Mucosa of descending colon (tissue), 3 donors: ENCODE data around the gene CNTNAP2. TPM values are rescaled to one million over a fixed set of nuclear protein-coding genes. Genes with fewer than 3 reads are reported as not detected.

ENCODE experiments used
- ATAC-seq: fragments of 200-7000 bp; cut with Tn5 transposase; one replicate; pipeline ENCODE4 v1.9.1; 2020; ENCODE audit warnings: mild to moderate bottlenecking, moderate library complexity
- DNase-seq, 3 donors: peaks; one replicate each; pipeline ENCODE4 v3.0.0-alpha.2; 2020
- H3K36me3 ChIP-seq: fragments of 200-600 bp; one replicate; pipeline ENCODE4 v1.8.0; 2021; ENCODE audit warnings: low read depth, mild to moderate bottlenecking
- H3K4me1 ChIP-seq: fragments of 200-600 bp; one replicate; pipeline ENCODE4 v1.8.0; 2021; ENCODE audit warnings: low read depth, mild to moderate bottlenecking
- H3K4me3 ChIP-seq: fragments of 200-600 bp; one replicate; pipeline ENCODE4 v1.8.0; 2021; ENCODE audit warnings: mild to moderate bottlenecking
- H3K9me3 ChIP-seq: fragments of 200-600 bp; one replicate; pipeline ENCODE4 v1.8.0; 2021; ENCODE audit warnings: mild to moderate bottlenecking
- intact Hi-C, 2 donors: fragments of 100-400 bp; cut with DNase I in 1 of 2; cut with micrococcal nuclease in 1 of 2; formaldehyde crosslinking; loops; one replicate each; pipeline versions ENCODE4 v1.11.0 to v1.11.1; 2022; cut with DNase I, micrococcal nuclease
- total RNA-seq, 3 donors: library from RNA; stranded (reverse); fragmentation: NEBNext Ultra II Directional in 2 of 3; extraction: Animal tissue kit (Norgen Biotek cat#: 25700) in 2 of 3; gene quantifications; one replicate each; pipeline versions ENCODE4 v1.2.1 to v1.2.4, GENCODE V29; 2021 to 2023
- TF ChIP-seq, protein P1 (sequence below): fragments of 200-600 bp; IDR thresholded peaks from one replicate; pipeline ENCODE4 v1.8.0; 2022; ENCODE audit warnings: antibody characterized with exemption, mild to moderate bottlenecking
- donor health status: DM: no; HTN: no; CAD: no; lungs with moderate emphysema.
- donor health status: DM: no; HTN: no; CAD: no.
- donor health status: DM: no; HTN: yes; CAD: no.

CNTNAP2 gene
- total RNA-seq, 3 donors from 2014 or later = 3.1 to 5.9 (median 4.2) TPM

DNA sequence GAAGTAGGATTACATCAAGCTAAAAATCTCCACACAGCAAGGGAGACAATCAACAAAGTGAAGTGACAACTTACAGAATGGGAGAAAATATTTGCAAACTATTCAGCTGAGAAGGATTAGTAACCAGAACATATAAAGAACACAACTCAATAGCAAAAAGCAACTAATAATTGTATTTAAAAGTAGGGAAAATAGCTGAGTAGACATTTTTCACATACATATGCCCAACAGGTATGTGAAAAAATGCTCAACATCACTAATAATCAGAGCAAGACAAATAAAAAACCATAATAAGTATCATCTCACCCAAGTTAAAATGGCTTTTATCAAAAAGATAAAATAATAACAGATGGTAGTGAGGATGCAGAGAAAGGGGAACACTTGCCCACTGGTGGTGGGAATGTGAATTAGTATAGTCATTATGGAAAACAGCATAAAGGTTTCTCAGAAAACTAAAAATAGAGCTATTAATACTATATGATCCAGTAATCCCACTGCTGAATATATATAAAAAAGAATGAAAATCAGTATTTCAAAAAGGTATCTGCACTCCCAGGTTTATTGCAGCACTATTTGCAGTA is 1689.5 kb downstream of the CNTNAP2 start:
- intact Hi-C loops = no loop called here
- no peak for ATAC-seq
- DNase-seq = no peak
- H3K4me1 ChIP-seq = no peaks in the 10 kb centered on the region
- TF ChIP-seq, protein P1, sequence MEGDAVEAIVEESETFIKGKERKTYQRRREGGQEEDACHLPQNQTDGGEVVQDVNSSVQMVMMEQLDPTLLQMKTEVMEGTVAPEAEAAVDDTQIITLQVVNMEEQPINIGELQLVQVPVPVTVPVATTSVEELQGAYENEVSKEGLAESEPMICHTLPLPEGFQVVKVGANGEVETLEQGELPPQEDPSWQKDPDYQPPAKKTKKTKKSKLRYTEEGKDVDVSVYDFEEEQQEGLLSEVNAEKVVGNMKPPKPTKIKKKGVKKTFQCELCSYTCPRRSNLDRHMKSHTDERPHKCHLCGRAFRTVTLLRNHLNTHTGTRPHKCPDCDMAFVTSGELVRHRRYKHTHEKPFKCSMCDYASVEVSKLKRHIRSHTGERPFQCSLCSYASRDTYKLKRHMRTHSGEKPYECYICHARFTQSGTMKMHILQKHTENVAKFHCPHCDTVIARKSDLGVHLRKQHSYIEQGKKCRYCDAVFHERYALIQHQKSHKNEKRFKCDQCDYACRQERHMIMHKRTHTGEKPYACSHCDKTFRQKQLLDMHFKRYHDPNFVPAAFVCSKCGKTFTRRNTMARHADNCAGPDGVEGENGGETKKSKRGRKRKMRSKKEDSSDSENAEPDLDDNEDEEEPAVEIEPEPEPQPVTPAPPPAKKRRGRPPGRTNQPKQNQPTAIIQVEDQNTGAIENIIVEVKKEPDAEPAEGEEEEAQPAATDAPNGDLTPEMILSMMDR = no peak
- no peaks in the 10 kb centered on the region for H3K36me3 ChIP-seq
- no peak overlapping the region for H3K4me3 ChIP-seq
- no peaks in the 10 kb centered on the region for H3K9me3 ChIP-seq

DNA sequence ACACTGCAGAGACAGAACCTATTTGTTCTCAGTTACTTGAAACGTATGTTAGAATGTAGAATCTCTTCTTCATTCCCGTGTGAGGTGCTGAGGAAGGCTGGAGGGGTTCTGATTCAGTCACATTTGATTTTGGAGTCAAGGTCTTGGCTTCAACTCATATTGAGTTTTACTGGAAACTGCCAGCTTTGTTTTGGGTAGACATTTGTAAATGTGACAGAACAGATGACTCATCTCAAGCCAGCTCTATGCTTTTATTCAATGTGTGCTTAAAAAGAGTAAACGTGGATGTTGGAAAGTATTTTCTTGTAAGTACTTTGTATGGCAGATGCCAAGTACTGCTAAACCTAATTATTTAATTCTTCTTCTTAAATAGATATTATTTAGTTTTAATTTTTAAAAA is 1693.2 kb downstream of the CNTNAP2 start:
- intact Hi-C loops = no loop called here
- Histone ChIP-seq H3K36me3 (no peaks in the 10 kb centered on the region), H3K9me3 (no peaks in the 10 kb centered on the region), H3K4me3 (no peak overlapping the region), H3K4me1 (no peaks in the 10 kb centered on the region)
- DNase-seq (no peak), ATAC-seq (no peak)
- TF ChIP-seq, protein P1 = no peak

DNA sequence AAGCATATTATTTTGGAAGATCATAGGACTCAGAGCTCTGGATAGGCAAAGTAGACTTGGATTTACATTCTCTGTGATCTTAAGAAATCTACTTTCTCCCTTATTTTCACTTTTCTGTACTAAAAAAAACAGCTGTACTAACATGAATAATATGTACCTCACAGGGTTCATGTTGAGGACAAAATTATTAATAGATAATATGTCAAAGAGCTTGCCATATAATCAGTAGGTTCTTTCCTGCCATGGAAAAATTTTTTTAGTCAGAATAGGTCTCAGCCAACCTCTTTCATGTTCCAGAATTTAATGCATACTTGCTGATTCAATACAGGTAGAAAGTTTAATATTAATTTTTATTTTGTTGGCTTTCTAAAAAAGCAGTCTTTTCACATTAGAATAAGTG is 1693.7 kb downstream of the CNTNAP2 start:
- TF ChIP-seq, protein P1 = no peak
- H3K4me3 ChIP-seq = no peak overlapping the region
- ATAC-seq = no peak
- H3K9me3 ChIP-seq = no peaks in the 10 kb centered on the region
- no peaks in the 10 kb centered on the region for H3K4me1 ChIP-seq
- no peak for DNase-seq
- no peaks in the 10 kb centered on the region for H3K36me3 ChIP-seq
- intact Hi-C loops = no loop called here

- no peaks in the 10 kb centered on the region for H3K36me3 ChIP-seq
- TF ChIP-seq, protein P1 = no peak
- no peak overlapping the region for H3K4me3 ChIP-seq
- DNase-seq (no peak), ATAC-seq (no peak)
- no peaks in the 10 kb centered on the region for H3K9me3 ChIP-seq
- intact Hi-C loops = no loop called here
- no peaks in the 10 kb centered on the region for H3K4me1 ChIP-seq
These were observed 1695.3 kb downstream of the CNTNAP2 start for GRCh38 chr7:147811923-147812322.

DNA sequence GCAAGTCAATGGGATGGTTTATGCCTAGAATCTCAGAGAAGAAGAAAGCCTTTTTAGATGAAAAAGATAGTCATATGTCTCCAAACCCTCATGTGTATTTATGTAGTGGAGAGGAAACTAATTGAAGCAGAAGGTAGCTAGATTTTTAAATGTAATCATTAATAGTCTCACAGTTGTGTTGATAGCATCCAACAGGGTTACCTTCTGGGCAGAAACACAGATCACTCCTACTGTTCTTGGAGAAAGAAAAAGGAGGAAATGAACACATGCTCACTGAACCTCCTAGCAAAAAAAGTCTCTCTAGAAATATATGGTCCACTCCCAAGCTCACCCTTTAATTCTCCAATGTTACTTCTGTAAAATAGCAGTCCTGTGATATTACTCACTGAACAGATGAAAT is 1696.7 kb downstream of the CNTNAP2 start:
- intact Hi-C loops = no loop called here

More for the DNA sequence above, 1696.7 kb downstream of the CNTNAP2 start:
- no peaks in the 10 kb centered on the region for H3K36me3 ChIP-seq
- no peaks in the 10 kb centered on the region for H3K4me1 ChIP-seq
- ATAC-seq (no peak), DNase-seq (no peak)
- TF ChIP-seq, protein P1 = no peak
- H3K4me3 ChIP-seq = no peak overlapping the region
- H3K9me3 ChIP-seq = no peaks in the 10 kb centered on the region
